ENCODE measurements around the gene MAT1A. TPM values are rescaled to one million over a fixed set of nuclear protein-coding genes. Genes with fewer than 3 reads are reported as not detected.

The MAT1A gene
- total and polyA plus RNA-seq, 2 of the 13 experiments (the other 11 are each of a cell fraction or from before 2014, with no cell fraction given): 57.1 to 76.9 TPM

DNA sequence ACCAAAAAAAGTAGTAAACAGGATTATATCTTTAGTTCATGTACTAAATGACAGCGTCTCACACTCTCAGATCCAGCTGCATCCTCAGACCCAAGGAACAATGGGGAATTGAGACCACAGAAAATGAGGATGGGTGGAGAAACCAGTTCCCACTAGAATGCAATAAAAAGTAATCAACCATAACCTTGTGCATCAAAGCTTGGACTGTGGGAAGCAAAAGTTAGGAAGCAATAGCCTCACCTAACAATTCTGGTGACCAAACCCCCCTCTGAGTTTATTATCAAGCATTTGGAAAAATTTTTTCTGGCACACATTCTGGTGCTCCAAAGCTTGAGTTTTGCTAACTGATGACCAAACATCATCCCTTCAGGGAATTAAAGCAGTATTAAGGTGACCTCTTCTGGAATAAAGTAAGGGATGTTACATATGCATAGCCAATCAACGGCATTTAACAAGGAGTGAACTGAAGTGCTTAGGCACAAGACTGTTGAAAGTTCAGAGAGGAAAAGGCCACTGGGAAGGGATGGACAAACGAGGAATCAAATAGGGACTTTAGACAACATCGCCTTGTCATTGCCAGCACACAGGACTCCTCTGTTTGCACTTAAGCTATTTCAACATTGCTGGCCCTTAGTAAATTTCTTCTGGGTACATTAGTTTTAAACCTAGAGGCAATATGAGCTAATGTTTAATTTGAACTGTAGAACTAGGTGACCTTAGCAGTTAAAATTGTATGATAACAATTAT is 1.2 kb upstream of the MAT1A start (continued):
- TF ChIP-seq, protein P1, sequence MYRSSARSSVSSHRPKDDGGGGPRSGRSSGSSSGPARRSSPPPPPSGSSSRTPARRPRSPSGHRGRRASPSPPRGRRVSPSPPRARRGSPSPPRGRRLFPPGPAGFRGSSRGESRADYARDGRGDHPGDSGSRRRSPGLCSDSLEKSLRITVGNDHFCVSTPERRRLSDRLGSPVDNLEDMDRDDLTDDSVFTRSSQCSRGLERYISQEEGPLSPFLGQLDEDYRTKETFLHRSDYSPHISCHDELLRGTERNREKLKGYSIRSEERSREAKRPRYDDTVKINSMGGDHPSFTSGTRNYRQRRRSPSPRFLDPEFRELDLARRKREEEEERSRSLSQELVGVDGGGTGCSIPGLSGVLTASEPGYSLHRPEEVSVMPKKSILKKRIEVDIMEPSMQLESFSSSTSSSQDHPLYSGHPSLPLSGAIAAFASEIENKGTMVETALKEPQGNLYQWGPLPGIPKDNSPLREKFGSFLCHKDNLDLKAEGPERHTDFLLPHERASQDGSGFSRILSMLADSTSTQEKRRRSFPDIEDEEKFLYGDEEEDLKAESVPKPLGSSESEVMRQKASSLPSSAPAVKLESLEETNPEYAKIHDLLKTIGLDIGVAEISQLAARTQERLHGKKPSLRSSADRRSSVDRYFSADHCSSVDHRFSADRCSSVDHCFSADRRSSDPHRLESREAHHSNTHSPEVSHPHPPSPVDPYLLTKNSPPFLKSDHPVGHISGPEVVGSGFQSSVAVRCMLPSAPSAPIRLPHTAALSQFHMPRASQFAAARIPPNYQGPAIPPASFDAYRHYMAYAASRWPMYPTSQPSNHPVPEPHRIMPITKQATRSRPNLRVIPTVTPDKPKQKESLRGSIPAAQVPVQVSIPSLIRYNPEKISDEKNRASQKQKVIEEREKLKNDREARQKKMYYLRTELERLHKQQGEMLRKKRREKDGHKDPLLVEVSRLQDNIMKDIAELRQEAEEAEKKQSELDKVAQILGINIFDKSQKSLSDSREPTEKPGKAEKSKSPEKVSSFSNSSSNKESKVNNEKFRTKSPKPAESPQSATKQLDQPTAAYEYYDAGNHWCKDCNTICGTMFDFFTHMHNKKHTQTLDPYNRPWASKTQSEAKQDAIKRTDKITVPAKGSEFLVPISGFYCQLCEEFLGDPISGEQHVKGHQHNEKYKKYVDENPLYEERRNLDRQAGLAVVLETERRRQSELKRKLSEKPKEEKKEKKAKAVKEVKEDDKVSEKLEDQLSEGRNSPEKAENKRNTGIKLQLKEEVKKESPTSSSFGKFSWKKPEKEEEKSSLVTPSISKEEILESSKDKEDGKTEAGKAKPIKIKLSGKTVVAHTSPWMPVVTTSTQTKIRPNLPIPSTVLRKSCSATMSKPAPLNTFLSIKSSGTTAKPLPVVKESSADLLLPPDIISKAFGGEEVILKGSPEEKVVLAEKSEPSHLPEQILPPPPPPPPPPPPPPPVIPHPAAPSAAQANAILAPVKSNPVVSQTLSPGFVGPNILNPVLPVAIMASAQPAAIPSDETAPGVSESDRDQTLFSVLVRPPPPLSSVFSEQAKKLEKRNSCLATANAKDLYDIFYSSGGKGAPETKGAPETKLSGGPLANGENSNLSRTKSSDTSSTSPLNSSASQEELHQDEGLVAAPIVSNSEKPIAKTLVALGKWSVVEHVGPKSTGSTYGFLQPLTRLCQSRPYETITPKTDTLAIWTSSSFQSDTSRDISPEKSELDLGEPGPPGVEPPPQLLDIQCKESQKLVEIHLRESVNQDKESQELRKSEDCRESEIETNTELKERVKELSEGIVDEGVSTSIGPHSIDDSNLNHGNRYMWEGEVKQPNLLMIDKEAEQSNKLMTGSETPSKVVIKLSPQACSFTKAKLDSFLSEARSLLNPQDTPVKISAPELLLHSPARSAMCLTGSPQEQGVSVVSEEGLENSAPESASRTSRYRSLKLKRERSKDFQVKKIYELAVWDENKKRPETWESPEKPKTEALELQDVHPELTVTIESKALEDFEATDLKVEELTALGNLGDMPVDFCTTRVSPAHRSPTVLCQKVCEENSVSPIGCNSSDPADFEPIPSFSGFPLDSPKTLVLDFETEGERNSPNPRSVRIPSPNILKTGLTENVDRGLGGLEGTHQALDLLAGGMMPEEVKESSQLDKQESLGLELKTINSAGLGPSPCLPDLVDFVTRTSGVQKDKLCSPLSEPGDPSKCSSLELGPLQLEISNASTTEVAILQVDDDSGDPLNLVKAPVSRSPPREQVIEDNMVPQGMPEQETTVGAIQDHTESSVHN (CRISPR knock-in tag; IDR thresholded peaks at IDR 0.05): no peak
- TF ChIP-seq, protein P2, sequence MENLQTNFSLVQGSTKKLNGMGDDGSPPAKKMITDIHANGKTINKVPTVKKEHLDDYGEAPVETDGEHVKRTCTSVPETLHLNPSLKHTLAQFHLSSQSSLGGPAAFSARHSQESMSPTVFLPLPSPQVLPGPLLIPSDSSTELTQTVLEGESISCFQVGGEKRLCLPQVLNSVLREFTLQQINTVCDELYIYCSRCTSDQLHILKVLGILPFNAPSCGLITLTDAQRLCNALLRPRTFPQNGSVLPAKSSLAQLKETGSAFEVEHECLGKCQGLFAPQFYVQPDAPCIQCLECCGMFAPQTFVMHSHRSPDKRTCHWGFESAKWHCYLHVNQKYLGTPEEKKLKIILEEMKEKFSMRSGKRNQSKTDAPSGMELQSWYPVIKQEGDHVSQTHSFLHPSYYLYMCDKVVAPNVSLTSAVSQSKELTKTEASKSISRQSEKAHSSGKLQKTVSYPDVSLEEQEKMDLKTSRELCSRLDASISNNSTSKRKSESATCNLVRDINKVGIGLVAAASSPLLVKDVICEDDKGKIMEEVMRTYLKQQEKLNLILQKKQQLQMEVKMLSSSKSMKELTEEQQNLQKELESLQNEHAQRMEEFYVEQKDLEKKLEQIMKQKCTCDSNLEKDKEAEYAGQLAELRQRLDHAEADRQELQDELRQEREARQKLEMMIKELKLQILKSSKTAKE (CRISPR knock-in tag; IDR thresholded peaks at IDR 0.05; ENCODE audit: borderline replicate concordance): no peak
- no peak for TF ChIP-seq REL (CRISPR knock-in tag; conservative IDR thresholded peaks at IDR 0.05)
- TF ChIP-seq GATAD1 (CRISPR knock-in tag; IDR thresholded peaks at IDR 0.05): peak; percentile 30; the same call in 1 of the 2 replicates
- TF ChIP-seq MXD4 (CRISPR knock-in tag; IDR thresholded peaks at IDR 0.05): no peak; the same call in 1 of the 2 replicates
- no peak for TF ChIP-seq FLYWCH1 (CRISPR knock-in tag; IDR thresholded peaks at IDR 0.05)
- TF ChIP-seq SSRP1 (CRISPR knock-in tag; IDR thresholded peaks at IDR 0.05): no peak
- TF ChIP-seq CBX5 (CRISPR knock-in tag; IDR thresholded peaks at IDR 0.05; ENCODE audit: borderline replicate concordance): no peak
- TF ChIP-seq ZFAT (CRISPR knock-in tag; conservative IDR thresholded peaks at IDR 0.05): no peak
- TF ChIP-seq KLF13 (CRISPR knock-in tag; IDR thresholded peaks at IDR 0.05): no peak
- TF ChIP-seq, protein P3, sequence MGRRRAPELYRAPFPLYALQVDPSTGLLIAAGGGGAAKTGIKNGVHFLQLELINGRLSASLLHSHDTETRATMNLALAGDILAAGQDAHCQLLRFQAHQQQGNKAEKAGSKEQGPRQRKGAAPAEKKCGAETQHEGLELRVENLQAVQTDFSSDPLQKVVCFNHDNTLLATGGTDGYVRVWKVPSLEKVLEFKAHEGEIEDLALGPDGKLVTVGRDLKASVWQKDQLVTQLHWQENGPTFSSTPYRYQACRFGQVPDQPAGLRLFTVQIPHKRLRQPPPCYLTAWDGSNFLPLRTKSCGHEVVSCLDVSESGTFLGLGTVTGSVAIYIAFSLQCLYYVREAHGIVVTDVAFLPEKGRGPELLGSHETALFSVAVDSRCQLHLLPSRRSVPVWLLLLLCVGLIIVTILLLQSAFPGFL (CRISPR knock-in tag; IDR thresholded peaks at IDR 0.05): no peak
- no peak for TF ChIP-seq RAD21 (CRISPR knock-in tag; IDR thresholded peaks at IDR 0.05)
- TF ChIP-seq ZNF878 (CRISPR knock-in tag; IDR thresholded peaks at IDR 0.05): no peak
- 0 out of 4 replicates have a peak, but pooled peaks of 1 of the 2 experiments have one; percentile 35 for TF ChIP-seq NR2F1 (CRISPR knock-in tag; IDR thresholded peaks at IDR 0.05)
- TF ChIP-seq ZNF841 (CRISPR knock-in tag; IDR thresholded peaks at IDR 0.05; ENCODE audit: borderline replicate concordance): no peak
- TF ChIP-seq TCF7 (IDR thresholded peaks at IDR 0.05; ENCODE audit: low read depth): peak; percentile 57; the same call in 1 of the 2 replicates
- TF ChIP-seq HMG20A (CRISPR knock-in tag; IDR thresholded peaks at IDR 0.05; ENCODE audit: borderline replicate concordance): peak; percentile 83
- no peak for TF ChIP-seq ZFP62 (CRISPR knock-in tag; IDR thresholded peaks at IDR 0.05)
- no peak for TF ChIP-seq ZNF724P (CRISPR knock-in tag; IDR thresholded peaks at IDR 0.05; ENCODE audit: borderline replicate concordance)

All from HepG2 (cell line).